ENCODE measurements around the gene MYL5. TPM values are rescaled to one million over a fixed set of nuclear protein-coding genes. Genes with fewer than 3 reads are reported as not detected.

The MYL5 gene
- total and polyA plus RNA-seq, 2 of the 13 experiments (the other 11 are each of a cell fraction or from before 2014, with no cell fraction given), result 6.5 to 16.0 TPM

DNA sequence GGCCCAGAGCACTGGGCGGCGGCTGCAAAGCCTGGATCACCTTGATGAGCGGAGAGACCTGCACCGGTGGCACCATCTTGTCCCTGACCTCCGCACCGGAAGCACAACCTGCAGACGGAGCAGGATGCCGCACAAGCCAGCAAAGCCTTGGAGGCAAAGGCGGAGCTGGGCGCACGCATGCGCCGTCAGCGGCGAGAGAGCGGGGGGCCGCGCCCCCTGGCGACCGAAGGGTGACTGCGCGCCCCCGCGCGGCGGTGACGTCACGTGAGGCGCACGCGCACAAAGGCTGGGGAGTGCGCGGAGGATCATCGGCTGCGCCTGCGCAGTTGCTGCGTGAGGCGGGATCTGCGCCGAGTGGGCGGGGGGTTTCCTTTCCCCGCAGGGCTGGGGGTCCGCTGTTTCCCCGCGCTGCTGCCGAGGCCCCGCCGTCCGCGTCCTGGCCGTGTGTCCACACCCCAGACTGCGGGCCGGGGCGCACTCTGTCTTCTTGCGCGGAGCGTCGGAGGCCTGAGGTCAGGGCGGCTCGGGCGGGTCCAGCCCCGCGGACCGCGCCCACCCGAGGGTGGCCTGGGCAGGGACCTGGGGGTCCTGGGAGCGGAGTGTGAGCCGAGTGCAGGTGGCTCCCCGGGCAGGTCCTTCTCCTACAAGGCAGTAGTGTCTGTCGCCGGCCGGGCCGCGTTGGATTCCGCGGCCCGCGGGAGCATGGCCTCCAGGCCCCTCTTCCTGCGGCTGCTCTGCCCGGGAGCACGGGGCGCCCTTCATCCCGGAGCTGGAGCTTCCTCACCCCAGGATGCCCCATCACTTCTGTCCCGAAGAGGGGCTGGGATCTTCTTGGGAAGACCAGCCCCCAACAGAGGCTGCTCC is at the start of gene MYL5, which contains the start of gene ATP5ME (continued):
- TF ChIP-seq, protein P1, sequence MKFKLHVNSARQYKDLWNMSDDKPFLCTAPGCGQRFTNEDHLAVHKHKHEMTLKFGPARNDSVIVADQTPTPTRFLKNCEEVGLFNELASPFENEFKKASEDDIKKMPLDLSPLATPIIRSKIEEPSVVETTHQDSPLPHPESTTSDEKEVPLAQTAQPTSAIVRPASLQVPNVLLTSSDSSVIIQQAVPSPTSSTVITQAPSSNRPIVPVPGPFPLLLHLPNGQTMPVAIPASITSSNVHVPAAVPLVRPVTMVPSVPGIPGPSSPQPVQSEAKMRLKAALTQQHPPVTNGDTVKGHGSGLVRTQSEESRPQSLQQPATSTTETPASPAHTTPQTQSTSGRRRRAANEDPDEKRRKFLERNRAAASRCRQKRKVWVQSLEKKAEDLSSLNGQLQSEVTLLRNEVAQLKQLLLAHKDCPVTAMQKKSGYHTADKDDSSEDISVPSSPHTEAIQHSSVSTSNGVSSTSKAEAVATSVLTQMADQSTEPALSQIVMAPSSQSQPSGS (CRISPR knock-in tag; IDR thresholded peaks at IDR 0.05), result peak; percentile 99
- TF ChIP-seq ATAD3A (CRISPR knock-in tag; IDR thresholded peaks at IDR 0.05) (0 out of 2 replicates have a peak, but pooled peaks have one; percentile 64), ZNF10 (CRISPR knock-in tag; IDR thresholded peaks at IDR 0.05; ENCODE audit: borderline replicate concordance, low read depth) (no peak), ZMYM2 (CRISPR knock-in tag; IDR thresholded peaks at IDR 0.05) (no peak), ZNF337 (CRISPR knock-in tag; IDR thresholded peaks at IDR 0.05; ENCODE audit: borderline replicate concordance, low read depth) (no peak), ZFP41 (CRISPR knock-in tag; IDR thresholded peaks at IDR 0.05; ENCODE audit: borderline replicate concordance) (0 out of 2 replicates have a peak, but pooled peaks have one; percentile 50), DNMT3B (CRISPR knock-in tag; conservative IDR thresholded peaks at IDR 0.05) (no peak), HOXA7 (CRISPR knock-in tag; IDR thresholded peaks at IDR 0.05) (no peak), ZNF790 (CRISPR knock-in tag; IDR thresholded peaks at IDR 0.05; ENCODE audit: borderline replicate concordance) (no peak), ZKSCAN5 (CRISPR knock-in tag; IDR thresholded peaks at IDR 0.05) (no peak), NFRKB (IDR thresholded peaks at IDR 0.05) (no peak), PPARG (CRISPR knock-in tag; conservative IDR thresholded peaks at IDR 0.05) (no peak; the same call in 1 of the 2 replicates), ZNF792 (CRISPR knock-in tag; IDR thresholded peaks at IDR 0.05) (peak; percentile 10; the same call in 1 of the 2 replicates), ZNF713 (CRISPR knock-in tag; IDR thresholded peaks at IDR 0.05) (peak; percentile 3; the same call in 1 of the 2 replicates), ZNF33B (CRISPR knock-in tag; IDR thresholded peaks at IDR 0.05) (peak; percentile 76; the same call in 1 of the 2 replicates), SRF (IDR thresholded peaks at IDR 0.05; ENCODE audit: low read depth, low read length) (0 out of 2 replicates have a peak, but pooled peaks have one; percentile 10), RBM39 (IDR thresholded peaks at IDR 0.05; ENCODE audit: low read depth, low read length, poor library complexity, severe bottlenecking) (peak; percentile 8), PAF1 (CRISPR knock-in tag; IDR thresholded peaks at IDR 0.05) (no peak), ZNF772 (CRISPR knock-in tag; IDR thresholded peaks at IDR 0.05) (no peak), MZF1 (CRISPR knock-in tag; IDR thresholded peaks at IDR 0.05; ENCODE audit: borderline replicate concordance) (no peak), ZNF251 (CRISPR knock-in tag; IDR thresholded peaks at IDR 0.05) (no peak), STAT5B (CRISPR knock-in tag; IDR thresholded peaks at IDR 0.05) (no peak), CHD2 (IDR thresholded peaks at IDR 0.05; ENCODE audit: low read depth, low read length) (peak; percentile 59; the same call in 1 of the 2 replicates), NR2F6 (IDR thresholded peaks at IDR 0.05) (no peak), NR2F6 (CRISPR knock-in tag; IDR thresholded peaks at IDR 0.05) (peak; percentile 78), ZNF607 (CRISPR knock-in tag; IDR thresholded peaks at IDR 0.05; ENCODE audit: borderline replicate concordance) (peak; percentile 70; the same call in 1 of the 2 replicates)
- TF ChIP-seq, protein P2, sequence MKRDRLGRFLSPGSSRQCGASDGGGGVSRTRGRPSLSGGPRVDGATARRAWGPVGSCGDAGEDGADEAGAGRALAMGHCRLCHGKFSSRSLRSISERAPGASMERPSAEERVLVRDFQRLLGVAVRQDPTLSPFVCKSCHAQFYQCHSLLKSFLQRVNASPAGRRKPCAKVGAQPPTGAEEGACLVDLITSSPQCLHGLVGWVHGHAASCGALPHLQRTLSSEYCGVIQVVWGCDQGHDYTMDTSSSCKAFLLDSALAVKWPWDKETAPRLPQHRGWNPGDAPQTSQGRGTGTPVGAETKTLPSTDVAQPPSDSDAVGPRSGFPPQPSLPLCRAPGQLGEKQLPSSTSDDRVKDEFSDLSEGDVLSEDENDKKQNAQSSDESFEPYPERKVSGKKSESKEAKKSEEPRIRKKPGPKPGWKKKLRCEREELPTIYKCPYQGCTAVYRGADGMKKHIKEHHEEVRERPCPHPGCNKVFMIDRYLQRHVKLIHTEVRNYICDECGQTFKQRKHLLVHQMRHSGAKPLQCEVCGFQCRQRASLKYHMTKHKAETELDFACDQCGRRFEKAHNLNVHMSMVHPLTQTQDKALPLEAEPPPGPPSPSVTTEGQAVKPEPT (CRISPR knock-in tag; IDR thresholded peaks at IDR 0.05; ENCODE audit: low read depth), result no peak
- TF ChIP-seq, protein P3, sequence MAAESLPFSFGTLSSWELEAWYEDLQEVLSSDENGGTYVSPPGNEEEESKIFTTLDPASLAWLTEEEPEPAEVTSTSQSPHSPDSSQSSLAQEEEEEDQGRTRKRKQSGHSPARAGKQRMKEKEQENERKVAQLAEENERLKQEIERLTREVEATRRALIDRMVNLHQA (CRISPR knock-in tag; IDR thresholded peaks at IDR 0.05), result no peak
